Keratinocyte (primary cell): Measurements from ENCODE around the gene CENPF.

Experiments used
- EZH2 ChIP-seq: IDR thresholded peaks from one replicate; pipeline ENCODE4 v1.6.1; 2012; ENCODE audit warnings: inconsistent platforms, mild to moderate bottlenecking, low read length, moderate library complexity
- TF ChIP-seq, protein P1 (sequence below), 3 experiments: IDR thresholded peaks in 1 of 3; conservative IDR thresholded peaks in 1 of 3; optimal IDR thresholded peaks in 1 of 3; 2 replicates in 2 of 3; 3 replicates in 1 of 3; pipeline versions ENCODE3 to v1.5.1; 2011; ENCODE audit warnings: low read length in 3 of 3, mild to moderate bottlenecking in 3 of 3, moderate library complexity in 2 of 3, control low read depth in 1 of 3, inconsistent platforms in 1 of 3; ENCODE audit not compliant: insufficient read depth in 2 of 3; ENCODE audit errors: extremely low read depth in 1 of 3

GRCh38 chr1:214640431-214641213, 37.6 kb downstream of the CENPF start:
- TF ChIP-seq, protein P1, sequence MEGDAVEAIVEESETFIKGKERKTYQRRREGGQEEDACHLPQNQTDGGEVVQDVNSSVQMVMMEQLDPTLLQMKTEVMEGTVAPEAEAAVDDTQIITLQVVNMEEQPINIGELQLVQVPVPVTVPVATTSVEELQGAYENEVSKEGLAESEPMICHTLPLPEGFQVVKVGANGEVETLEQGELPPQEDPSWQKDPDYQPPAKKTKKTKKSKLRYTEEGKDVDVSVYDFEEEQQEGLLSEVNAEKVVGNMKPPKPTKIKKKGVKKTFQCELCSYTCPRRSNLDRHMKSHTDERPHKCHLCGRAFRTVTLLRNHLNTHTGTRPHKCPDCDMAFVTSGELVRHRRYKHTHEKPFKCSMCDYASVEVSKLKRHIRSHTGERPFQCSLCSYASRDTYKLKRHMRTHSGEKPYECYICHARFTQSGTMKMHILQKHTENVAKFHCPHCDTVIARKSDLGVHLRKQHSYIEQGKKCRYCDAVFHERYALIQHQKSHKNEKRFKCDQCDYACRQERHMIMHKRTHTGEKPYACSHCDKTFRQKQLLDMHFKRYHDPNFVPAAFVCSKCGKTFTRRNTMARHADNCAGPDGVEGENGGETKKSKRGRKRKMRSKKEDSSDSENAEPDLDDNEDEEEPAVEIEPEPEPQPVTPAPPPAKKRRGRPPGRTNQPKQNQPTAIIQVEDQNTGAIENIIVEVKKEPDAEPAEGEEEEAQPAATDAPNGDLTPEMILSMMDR (optimal IDR thresholded peaks at IDR 0.05 in 1 of 3, IDR thresholded peaks at IDR 0.05 in 1 of 3, conservative IDR thresholded peaks at IDR 0.05 in 1 of 3; ENCODE audit: extremely low read depth in 1 of 3, insufficient read depth in 2 of 3, low read length in 3 of 3): no peak
- no peak for TF ChIP-seq EZH2
